ENCODE results near the gene COQ10A. TPM values are rescaled to one million over a fixed set of nuclear protein-coding genes. Genes with fewer than 3 reads are reported as not detected.

COQ10A gene
- total and polyA plus RNA-seq, 2 of the 13 experiments (the other 11 are each of a cell fraction or from before 2014, with no cell fraction given): 21.0 to 37.3 TPM

DNA sequence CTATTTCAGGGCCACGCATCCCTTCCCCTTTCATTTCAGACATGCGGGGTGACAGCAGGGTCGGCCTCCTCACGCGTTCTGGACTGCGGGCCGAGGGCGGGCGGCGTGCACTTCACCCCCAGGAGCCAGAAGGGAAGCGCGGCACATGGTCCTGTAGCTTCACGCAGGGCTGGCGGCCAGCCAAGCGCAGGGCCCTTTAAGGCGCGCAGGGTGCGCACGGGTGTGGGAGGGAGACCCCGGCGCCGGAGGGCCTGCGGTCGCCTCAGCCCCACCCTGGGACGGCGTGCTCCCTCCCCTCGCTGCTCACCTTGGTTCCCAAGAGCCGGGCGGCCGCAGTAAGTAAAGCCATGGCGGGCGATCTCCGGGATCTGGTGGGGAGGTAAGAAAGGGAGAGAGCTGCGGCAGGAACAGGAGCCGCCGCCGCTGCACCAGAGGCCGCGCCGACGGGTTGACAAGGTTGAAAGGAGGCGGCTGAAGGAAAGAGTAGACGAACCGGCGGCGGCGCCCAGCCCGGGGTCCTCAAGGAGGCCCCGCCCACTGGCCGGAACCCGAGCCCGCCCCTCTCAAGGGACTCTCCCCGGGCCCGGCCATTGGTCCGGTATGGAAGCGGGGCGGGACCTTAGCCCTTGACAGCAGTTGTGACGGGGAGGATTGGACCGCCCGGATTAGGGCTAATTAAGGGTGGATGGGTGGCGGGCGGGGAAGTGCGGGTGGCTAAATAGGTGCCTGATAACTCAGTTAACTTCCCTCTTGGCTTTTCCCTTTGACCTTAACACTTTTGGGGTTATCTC, 33.3 kb downstream of the COQ10A start, which contains the start of gene CS (continued):
- TF ChIP-seq NBN (conservative IDR thresholded peaks at IDR 0.05) (no peak), SP140L (CRISPR knock-in tag; IDR thresholded peaks at IDR 0.05; ENCODE audit: borderline replicate concordance) (no peak), THAP11 (CRISPR knock-in tag; IDR thresholded peaks at IDR 0.05) (peak; percentile 75), ZNF644 (CRISPR knock-in tag; IDR thresholded peaks at IDR 0.05; ENCODE audit: low read depth) (no peak), SRY (CRISPR knock-in tag; IDR thresholded peaks at IDR 0.05) (peak; percentile 36; the same call in 1 of the 2 replicates), RXRB (CRISPR knock-in tag; IDR thresholded peaks at IDR 0.05; ENCODE audit: borderline replicate concordance) (0 out of 2 replicates have a peak, but pooled peaks have one; percentile 3), ZNF567 (CRISPR knock-in tag; IDR thresholded peaks at IDR 0.05; ENCODE audit: borderline replicate concordance) (0 out of 2 replicates have a peak, but pooled peaks have one; percentile 67), FOXK2 (IDR thresholded peaks at IDR 0.05) (no peak), CREM (IDR thresholded peaks at IDR 0.05) (peak; percentile 60), CREM (CRISPR knock-in tag; IDR thresholded peaks at IDR 0.05) (no peak), THYN1 (CRISPR knock-in tag; IDR thresholded peaks at IDR 0.05; ENCODE audit: borderline replicate concordance, low read depth) (0 out of 2 replicates have a peak, but pooled peaks have one; percentile 68), ZNF670 (CRISPR knock-in tag; IDR thresholded peaks at IDR 0.05; ENCODE audit: borderline replicate concordance) (0 out of 2 replicates have a peak, but pooled peaks have one; percentile 35)
- TF ChIP-seq, protein P1, sequence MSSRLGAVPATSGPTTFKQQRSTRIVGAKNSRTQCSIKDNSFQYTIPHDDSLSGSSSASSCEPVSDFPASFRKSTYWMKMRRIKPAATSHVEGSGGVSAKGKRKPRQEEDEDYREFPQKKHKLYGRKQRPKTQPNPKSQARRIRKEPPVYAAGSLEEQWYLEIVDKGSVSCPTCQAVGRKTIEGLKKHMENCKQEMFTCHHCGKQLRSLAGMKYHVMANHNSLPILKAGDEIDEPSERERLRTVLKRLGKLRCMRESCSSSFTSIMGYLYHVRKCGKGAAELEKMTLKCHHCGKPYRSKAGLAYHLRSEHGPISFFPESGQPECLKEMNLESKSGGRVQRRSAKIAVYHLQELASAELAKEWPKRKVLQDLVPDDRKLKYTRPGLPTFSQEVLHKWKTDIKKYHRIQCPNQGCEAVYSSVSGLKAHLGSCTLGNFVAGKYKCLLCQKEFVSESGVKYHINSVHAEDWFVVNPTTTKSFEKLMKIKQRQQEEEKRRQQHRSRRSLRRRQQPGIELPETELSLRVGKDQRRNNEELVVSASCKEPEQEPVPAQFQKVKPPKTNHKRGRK (CRISPR knock-in tag; IDR thresholded peaks at IDR 0.05): no peak
- TF ChIP-seq, protein P2, sequence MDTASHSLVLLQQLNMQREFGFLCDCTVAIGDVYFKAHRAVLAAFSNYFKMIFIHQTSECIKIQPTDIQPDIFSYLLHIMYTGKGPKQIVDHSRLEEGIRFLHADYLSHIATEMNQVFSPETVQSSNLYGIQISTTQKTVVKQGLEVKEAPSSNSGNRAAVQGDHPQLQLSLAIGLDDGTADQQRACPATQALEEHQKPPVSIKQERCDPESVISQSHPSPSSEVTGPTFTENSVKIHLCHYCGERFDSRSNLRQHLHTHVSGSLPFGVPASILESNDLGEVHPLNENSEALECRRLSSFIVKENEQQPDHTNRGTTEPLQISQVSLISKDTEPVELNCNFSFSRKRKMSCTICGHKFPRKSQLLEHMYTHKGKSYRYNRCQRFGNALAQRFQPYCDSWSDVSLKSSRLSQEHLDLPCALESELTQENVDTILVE (CRISPR knock-in tag; IDR thresholded peaks at IDR 0.05): no peak; the same call in 1 of the 2 replicates
- TF ChIP-seq, protein P3, sequence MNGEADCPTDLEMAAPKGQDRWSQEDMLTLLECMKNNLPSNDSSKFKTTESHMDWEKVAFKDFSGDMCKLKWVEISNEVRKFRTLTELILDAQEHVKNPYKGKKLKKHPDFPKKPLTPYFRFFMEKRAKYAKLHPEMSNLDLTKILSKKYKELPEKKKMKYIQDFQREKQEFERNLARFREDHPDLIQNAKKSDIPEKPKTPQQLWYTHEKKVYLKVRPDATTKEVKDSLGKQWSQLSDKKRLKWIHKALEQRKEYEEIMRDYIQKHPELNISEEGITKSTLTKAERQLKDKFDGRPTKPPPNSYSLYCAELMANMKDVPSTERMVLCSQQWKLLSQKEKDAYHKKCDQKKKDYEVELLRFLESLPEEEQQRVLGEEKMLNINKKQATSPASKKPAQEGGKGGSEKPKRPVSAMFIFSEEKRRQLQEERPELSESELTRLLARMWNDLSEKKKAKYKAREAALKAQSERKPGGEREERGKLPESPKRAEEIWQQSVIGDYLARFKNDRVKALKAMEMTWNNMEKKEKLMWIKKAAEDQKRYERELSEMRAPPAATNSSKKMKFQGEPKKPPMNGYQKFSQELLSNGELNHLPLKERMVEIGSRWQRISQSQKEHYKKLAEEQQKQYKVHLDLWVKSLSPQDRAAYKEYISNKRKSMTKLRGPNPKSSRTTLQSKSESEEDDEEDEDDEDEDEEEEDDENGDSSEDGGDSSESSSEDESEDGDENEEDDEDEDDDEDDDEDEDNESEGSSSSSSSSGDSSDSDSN (CRISPR knock-in tag; IDR thresholded peaks at IDR 0.05): peak; percentile 64
- TF ChIP-seq, protein P4, sequence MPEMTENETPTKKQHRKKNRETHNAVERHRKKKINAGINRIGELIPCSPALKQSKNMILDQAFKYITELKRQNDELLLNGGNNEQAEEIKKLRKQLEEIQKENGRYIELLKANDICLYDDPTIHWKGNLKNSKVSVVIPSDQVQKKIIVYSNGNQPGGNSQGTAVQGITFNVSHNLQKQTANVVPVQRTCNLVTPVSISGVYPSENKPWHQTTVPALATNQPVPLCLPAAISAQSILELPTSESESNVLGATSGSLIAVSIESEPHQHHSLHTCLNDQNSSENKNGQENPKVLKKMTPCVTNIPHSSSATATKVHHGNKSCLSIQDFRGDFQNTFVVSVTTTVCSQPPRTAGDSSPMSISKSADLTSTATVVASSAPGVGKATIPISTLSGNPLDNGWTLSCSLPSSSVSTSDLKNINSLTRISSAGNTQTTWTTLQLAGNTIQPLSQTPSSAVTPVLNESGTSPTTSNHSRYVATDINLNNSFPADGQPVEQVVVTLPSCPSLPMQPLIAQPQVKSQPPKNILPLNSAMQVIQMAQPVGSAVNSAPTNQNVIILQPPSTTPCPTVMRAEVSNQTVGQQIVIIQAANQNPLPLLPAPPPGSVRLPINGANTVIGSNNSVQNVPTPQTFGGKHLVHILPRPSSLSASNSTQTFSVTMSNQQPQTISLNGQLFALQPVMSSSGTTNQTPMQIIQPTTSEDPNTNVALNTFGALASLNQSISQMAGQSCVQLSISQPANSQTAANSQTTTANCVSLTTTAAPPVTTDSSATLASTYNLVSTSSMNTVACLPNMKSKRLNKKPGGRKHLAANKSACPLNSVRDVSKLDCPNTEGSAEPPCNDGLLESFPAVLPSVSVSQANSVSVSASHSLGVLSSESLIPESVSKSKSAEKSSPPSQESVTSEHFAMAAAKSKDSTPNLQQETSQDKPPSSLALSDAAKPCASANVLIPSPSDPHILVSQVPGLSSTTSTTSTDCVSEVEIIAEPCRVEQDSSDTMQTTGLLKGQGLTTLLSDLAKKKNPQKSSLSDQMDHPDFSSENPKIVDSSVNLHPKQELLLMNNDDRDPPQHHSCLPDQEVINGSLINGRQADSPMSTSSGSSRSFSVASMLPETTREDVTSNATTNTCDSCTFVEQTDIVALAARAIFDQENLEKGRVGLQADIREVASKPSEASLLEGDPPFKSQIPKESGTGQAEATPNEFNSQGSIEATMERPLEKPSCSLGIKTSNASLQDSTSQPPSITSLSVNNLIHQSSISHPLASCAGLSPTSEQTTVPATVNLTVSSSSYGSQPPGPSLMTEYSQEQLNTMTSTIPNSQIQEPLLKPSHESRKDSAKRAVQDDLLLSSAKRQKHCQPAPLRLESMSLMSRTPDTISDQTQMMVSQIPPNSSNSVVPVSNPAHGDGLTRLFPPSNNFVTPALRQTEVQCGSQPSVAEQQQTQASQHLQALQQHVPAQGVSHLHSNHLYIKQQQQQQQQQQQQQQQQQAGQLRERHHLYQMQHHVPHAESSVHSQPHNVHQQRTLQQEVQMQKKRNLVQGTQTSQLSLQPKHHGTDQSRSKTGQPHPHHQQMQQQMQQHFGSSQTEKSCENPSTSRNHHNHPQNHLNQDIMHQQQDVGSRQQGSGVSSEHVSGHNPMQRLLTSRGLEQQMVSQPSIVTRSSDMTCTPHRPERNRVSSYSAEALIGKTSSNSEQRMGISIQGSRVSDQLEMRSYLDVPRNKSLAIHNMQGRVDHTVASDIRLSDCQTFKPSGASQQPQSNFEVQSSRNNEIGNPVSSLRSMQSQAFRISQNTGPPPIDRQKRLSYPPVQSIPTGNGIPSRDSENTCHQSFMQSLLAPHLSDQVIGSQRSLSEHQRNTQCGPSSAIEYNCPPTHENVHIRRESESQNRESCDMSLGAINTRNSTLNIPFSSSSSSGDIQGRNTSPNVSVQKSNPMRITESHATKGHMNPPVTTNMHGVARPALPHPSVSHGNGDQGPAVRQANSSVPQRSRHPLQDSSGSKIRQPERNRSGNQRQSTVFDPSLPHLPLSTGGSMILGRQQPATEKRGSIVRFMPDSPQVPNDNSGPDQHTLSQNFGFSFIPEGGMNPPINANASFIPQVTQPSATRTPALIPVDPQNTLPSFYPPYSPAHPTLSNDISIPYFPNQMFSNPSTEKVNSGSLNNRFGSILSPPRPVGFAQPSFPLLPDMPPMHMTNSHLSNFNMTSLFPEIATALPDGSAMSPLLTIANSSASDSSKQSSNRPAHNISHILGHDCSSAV (CRISPR knock-in tag; IDR thresholded peaks at IDR 0.05; ENCODE audit: borderline replicate concordance): peak; percentile 80; the same call in 1 of the 2 replicates

Data from HepG2 (cell line).